BE2C (cell line): Measurements from ENCODE around the gene SUMF2.
A peak's percentile ranks its signal among the peaks of the same experiment; 100 is the strongest.
"Not testable (repeated sequence)": the region's sequence is repeated elsewhere in the genome, so short reads cannot be mapped to it uniquely, and the experiment has no call there.

ENCODE experiments used
- DNase-seq: peaks from one replicate; pipeline ENCODE4 v3.0.0-alpha.2; 2020
- H3K27me3 ChIP-seq: fragments of 250-450 bp; sonication (Bioruptor Pico); 2 replicates; pipeline ENCODE4 v1.5.1; 2020; ENCODE audit warnings: mild to moderate bottlenecking
- H3K36me3 ChIP-seq: fragments of 250-450 bp; sonication (Bioruptor Pico); 2 replicates; pipeline ENCODE4 v1.5.1; 2020; ENCODE audit warnings: mild to moderate bottlenecking
- H3K4me1 ChIP-seq: fragments of 250-450 bp; sonication (Bioruptor Pico); 2 replicates; pipeline ENCODE4 v1.5.1; 2020
- H3K4me3 ChIP-seq: 2 replicates; pipeline ENCODE4 v1.5.1; 2011; ENCODE audit warnings: low read depth, low read length
- H3K9me3 ChIP-seq: fragments of 250-450 bp; sonication (Bioruptor Pico); 2 replicates; pipeline ENCODE4 v1.5.1; 2020
- TF ChIP-seq, protein P1 (sequence below): IDR thresholded peaks from 2 replicates; pipeline ENCODE4 v1.5.1; 2012; ENCODE audit warnings: mild to moderate bottlenecking, low read depth, low read length

SUMF2 gene

DNA sequence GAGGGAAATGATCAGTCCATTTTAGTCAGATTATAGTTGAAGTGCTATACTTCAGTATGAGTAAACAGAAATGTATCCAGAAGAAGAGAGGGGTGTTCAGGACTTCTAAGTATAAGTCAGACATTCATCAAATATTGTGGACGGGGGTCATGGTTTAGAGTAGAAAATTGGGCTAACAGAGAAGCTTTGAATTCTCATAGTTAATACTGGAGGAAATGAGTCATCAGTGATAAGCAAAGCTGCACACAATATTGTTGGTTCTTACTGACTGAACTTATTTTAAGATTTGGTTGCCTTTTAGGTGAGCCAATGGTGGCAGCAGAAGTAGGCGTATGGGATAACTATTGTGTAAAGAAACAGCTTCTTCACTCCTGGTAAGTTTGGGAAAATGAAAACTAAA, 1.7 kb upstream of the SUMF2 start:
- TF ChIP-seq, protein P1, sequence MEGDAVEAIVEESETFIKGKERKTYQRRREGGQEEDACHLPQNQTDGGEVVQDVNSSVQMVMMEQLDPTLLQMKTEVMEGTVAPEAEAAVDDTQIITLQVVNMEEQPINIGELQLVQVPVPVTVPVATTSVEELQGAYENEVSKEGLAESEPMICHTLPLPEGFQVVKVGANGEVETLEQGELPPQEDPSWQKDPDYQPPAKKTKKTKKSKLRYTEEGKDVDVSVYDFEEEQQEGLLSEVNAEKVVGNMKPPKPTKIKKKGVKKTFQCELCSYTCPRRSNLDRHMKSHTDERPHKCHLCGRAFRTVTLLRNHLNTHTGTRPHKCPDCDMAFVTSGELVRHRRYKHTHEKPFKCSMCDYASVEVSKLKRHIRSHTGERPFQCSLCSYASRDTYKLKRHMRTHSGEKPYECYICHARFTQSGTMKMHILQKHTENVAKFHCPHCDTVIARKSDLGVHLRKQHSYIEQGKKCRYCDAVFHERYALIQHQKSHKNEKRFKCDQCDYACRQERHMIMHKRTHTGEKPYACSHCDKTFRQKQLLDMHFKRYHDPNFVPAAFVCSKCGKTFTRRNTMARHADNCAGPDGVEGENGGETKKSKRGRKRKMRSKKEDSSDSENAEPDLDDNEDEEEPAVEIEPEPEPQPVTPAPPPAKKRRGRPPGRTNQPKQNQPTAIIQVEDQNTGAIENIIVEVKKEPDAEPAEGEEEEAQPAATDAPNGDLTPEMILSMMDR = no peak
- Histone ChIP-seq H3K36me3 (peaks cover 51% of the 10 kb centered on the region), H3K9me3 (no peaks in the 10 kb centered on the region), H3K4me1 (no peaks in the 10 kb centered on the region), H3K27me3 (no peaks in the 10 kb centered on the region), H3K4me3 (no peak overlapping the region)
- DNase-seq = no peak

DNA sequence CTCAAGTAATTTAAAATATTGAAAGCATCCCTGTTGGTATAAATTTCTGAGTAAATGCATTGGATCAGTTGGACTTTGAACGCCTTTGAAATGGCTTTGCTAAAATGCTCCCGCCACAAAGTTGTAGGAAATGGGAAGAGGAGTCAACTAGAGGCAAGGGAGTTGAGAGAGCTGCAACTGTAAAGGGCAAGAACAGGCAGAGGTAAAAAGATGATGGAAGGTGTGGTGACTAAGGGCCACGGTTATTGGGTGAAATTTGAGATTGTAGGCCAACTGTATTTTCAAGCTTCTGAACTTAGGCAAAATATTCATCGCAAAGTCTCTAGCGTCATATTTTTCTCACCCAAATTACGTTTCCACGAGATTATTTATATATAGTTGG, 595 bp upstream of the SUMF2 start:
- Histone ChIP-seq H3K36me3 (peaks cover 42% of the 10 kb centered on the region), H3K9me3 (no peaks in the 10 kb centered on the region), H3K4me3 (peak overlapping the region; percentile 93), H3K27me3 (no peaks in the 10 kb centered on the region), H3K4me1 (no peaks in the 10 kb centered on the region)
- TF ChIP-seq, protein P1 = no peak
- DNase-seq = no peak

DNA sequence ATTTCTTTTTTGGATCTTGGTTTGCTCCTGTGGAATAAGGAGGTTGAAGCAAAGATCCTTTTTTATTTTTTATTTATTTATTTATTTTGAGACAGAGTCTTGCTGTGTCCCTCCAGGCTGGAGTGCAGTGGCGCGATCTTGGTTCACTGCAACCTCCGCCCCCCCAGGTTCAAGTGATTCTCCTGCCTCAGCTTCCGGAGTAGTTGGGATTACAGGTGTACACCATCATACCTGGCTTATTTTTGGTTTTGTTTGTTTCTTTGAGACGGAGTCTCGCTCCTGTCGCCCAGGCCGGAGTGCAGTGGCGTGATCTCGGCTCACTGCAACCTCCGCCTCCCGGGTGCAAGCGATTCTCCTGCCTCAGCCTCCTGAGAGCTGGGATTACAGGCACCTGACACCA, 2.3 kb downstream of the SUMF2 start:
- DNase-seq, H3K27me3 ChIP-seq, H3K9me3 ChIP-seq, H3K4me3 ChIP-seq, H3K4me1 ChIP-seq: not testable (repeated sequence)
- H3K36me3 ChIP-seq = peaks cover 40% of the 10 kb centered on the region

DNA sequence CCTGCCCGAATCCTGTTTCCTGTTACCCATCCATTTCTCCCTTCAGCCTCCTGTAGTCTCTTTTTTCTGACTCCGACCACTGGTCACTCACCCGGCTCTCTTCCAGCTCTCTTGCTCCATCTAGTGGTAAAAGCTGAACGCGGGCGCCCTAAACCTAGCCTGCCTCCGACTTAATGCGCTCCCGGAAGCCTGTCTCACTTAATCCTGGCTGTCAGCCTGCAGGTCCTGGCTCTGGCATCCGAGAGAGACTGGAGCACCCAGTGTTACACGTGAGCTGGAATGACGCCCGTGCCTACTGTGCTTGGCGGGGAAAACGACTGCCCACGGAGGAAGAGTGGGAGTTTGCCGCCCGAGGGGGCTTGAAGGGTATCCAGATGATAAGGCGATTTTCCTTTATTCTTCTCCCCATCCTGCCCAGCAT, 10.3 kb downstream of the SUMF2 start:
- H3K9me3 ChIP-seq = no peaks in the 10 kb centered on the region; the same call in 1 of the 2 replicates
- TF ChIP-seq, protein P1 = peak; percentile 92
- H3K27me3 ChIP-seq = no peaks in the 10 kb centered on the region
- peak; percentile 86 for DNase-seq
- peaks cover 41% of the 10 kb centered on the region for H3K36me3 ChIP-seq
- no peak overlapping the region for H3K4me3 ChIP-seq
- peaks cover 6% of the 10 kb centered on the region for H3K4me1 ChIP-seq

DNA sequence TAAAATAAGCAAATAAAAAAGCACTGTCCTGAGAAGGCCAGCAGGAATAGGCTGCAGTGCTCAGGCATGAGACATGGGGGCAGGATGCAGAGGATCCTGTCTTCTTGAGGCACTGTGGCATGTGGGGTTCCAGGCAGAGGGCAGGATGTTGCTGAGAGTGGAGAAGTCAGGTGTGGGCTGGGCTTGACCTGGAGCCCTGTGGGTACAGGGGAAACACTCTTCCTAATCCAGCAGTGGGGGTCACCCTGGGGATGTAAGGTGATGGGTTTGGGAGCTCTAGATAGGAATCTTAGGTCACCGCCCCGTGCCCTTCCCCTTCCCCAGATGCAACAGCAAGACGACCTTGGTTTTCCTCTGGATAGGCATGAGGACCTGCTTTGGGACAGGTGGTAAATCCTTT, 13.6 kb downstream of the SUMF2 start:
- no peak overlapping the region for H3K4me3 ChIP-seq
- peaks cover 12% of the 10 kb centered on the region for H3K4me1 ChIP-seq
- TF ChIP-seq, protein P1 = no peak
- DNase-seq = no peak
- peaks cover 21% of the 10 kb centered on the region for H3K36me3 ChIP-seq
- H3K9me3 ChIP-seq = no peaks in the 10 kb centered on the region
- no peaks in the 10 kb centered on the region for H3K27me3 ChIP-seq

DNA sequence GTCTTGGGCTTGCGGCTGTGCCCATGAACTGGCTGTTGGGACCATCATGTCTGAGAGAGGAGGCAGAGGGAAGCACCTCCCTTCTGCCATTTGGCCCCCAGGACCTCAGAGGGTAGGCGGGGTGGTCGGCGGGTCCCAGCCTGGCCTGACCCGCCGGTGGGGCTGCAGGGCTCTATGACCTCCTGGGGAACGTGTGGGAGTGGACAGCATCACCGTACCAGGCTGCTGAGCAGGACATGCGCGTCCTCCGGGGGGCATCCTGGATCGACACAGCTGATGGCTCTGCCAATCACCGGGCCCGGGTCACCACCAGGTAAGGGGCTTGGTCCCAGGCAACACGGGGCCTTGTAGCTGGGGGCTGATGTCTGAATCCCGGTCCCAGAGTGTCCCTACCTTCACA, 14.1 kb downstream of the SUMF2 start:
- H3K9me3 ChIP-seq = no peaks in the 10 kb centered on the region
- H3K4me3 ChIP-seq = no peak overlapping the region
- H3K36me3 ChIP-seq = peaks cover 18% of the 10 kb centered on the region
- no peaks in the 10 kb centered on the region for H3K27me3 ChIP-seq
- peaks cover 13% of the 10 kb centered on the region for H3K4me1 ChIP-seq
- DNase-seq = no peak
- TF ChIP-seq, protein P1 = no peak
